Neuronal stem cell (in vitro differentiated cells): ENCODE results near the gene NXF1.
A peak's percentile ranks its signal among the peaks of the same experiment; 100 is the strongest.
"Not testable (repeated sequence)": the region's sequence is repeated elsewhere in the genome, so short reads cannot be mapped to it uniquely, and the experiment has no call there.

Source experiments
- DNase-seq: peaks from one replicate; pipeline ENCODE4 v3.0.0-alpha.2; 2013; ENCODE audit warnings: low spot score
- H2AFZ ChIP-seq: one replicate; pipeline ENCODE4 v1.6.1; 2013; ENCODE audit warnings: mild to moderate bottlenecking, low read length, inconsistent platforms
- H2AK5ac ChIP-seq: 2 replicates; pipeline ENCODE4 v1.6.1; 2013; ENCODE audit warnings: low read depth, mild to moderate bottlenecking, inconsistent platforms, low read length, moderate library complexity, mixed read lengths
- H2BK120ac ChIP-seq: 2 replicates; pipeline ENCODE4 v1.6.1; 2013; ENCODE audit warnings: low read depth, mild to moderate bottlenecking, inconsistent platforms, low read length, moderate library complexity, mixed read lengths
- H2BK12ac ChIP-seq: one replicate; pipeline ENCODE4 v1.6.1; 2013; ENCODE audit warnings: low read length, inconsistent platforms
- H2BK15ac ChIP-seq: 2 replicates; pipeline ENCODE4 v1.6.1; 2013; ENCODE audit warnings: mild to moderate bottlenecking, low read length, inconsistent platforms, mixed read lengths
- H2BK5ac ChIP-seq: one replicate; pipeline ENCODE4 v1.6.1; 2013; ENCODE audit warnings: inconsistent platforms, mild to moderate bottlenecking, low read length, moderate library complexity
- H3K14ac ChIP-seq: one replicate; pipeline ENCODE4 v1.6.1; 2013; ENCODE audit warnings: low read length, inconsistent platforms
- H3K18ac ChIP-seq: 2 replicates; pipeline ENCODE4 v1.6.1; 2013; ENCODE audit warnings: low read length, inconsistent platforms
- H3K23ac ChIP-seq: 2 replicates; pipeline ENCODE4 v1.6.1; 2013; ENCODE audit warnings: low read depth, mild to moderate bottlenecking, mixed read lengths, low read length, inconsistent platforms; ENCODE audit not compliant: poor library complexity
- H3K27ac ChIP-seq: replicated peaks from 3 replicates; pipeline ENCODE4 v1.5.1; 2013; ENCODE audit warnings: low read length, inconsistent platforms
- H3K27me3 ChIP-seq, 3 experiments: 2 replicates each; pipeline ENCODE4 v1.6.1; 2013; ENCODE audit warnings: low read length in 3 of 3, mild to moderate bottlenecking in 2 of 3, inconsistent platforms in 1 of 3, low read depth in 1 of 3, mixed read lengths in 1 of 3, moderate library complexity in 1 of 3; ENCODE audit not compliant: control insufficient read depth in 3 of 3, insufficient read depth in 3 of 3
- H3K36me3 ChIP-seq, 2 donors: replicated peaks in 1 of 2; 2 replicates each; pipeline ENCODE4 v1.6.1; 2013; ENCODE audit warnings: low read length in 2 of 2; ENCODE audit not compliant: control insufficient read depth in 2 of 2, insufficient read depth in 2 of 2
- H3K4ac ChIP-seq: 2 replicates; pipeline ENCODE4 v1.6.1; 2013; ENCODE audit warnings: inconsistent platforms, mild to moderate bottlenecking, low read length, moderate library complexity
- H3K4me1 ChIP-seq, 2 donors: 1 replicate in 1 of 2; 2 replicates in 1 of 2; pipeline ENCODE4 v1.6.1; 2013; ENCODE audit warnings: low read length in 2 of 2, low read depth in 1 of 2; ENCODE audit not compliant: control insufficient read depth in 2 of 2, insufficient read depth in 1 of 2
- H3K4me2 ChIP-seq: one replicate; pipeline ENCODE4 v1.6.1; 2013; ENCODE audit warnings: mild to moderate bottlenecking, low read length, inconsistent platforms; ENCODE audit not compliant: insufficient read depth, poor library complexity, severe bottlenecking
- H3K4me3 ChIP-seq, 2 donors: 2 replicates each; pipeline ENCODE4 v1.5.1; 2013; ENCODE audit warnings: low read length in 2 of 2, mild to moderate bottlenecking in 2 of 2, inconsistent platforms in 1 of 2, moderate library complexity in 1 of 2
- H3K79me1 ChIP-seq: one replicate; pipeline ENCODE4 v1.6.1; 2013; ENCODE audit warnings: low read depth, mild to moderate bottlenecking, inconsistent platforms, low read length, moderate library complexity
- H3K9ac ChIP-seq: one replicate; pipeline ENCODE4 v1.6.1; 2013; ENCODE audit warnings: mild to moderate bottlenecking, low read depth, low read length, inconsistent platforms; ENCODE audit not compliant: poor library complexity
- H3K9me3 ChIP-seq, 2 donors: replicated peaks in 1 of 2; 2 replicates each; pipeline versions ENCODE3 to v1.6.1; 2013; ENCODE audit warnings: low read length in 2 of 2, mild to moderate bottlenecking in 2 of 2, inconsistent platforms in 1 of 2, low read depth in 1 of 2, mixed read lengths in 1 of 2, moderate library complexity in 1 of 2; ENCODE audit not compliant: control insufficient read depth in 2 of 2, insufficient read depth in 1 of 2
- H4K8ac ChIP-seq: one replicate; pipeline ENCODE4 v1.6.1; 2013; ENCODE audit warnings: low read depth, mild to moderate bottlenecking, inconsistent platforms, low read length, moderate library complexity
- H4K91ac ChIP-seq: one replicate; pipeline ENCODE4 v1.6.1; 2013; ENCODE audit warnings: low read length, low read depth, mild to moderate bottlenecking, inconsistent platforms; ENCODE audit not compliant: poor library complexity
- WGBS, 2 donors: extraction: QIAGEN DNeasy Blood & Tissue Kit; methylation state at CpG; one replicate each; pipeline ENCODE4 v1.1.7; 2013; ENCODE audit warnings: missing lambda C conversion rate in 2 of 2, mixed read lengths in 1 of 2; ENCODE audit not compliant: insufficient read length in 2 of 2, insufficient replicate concordance in 1 of 2; ENCODE audit errors: extremely low coverage in 2 of 2; 5-methylcytosine and 5-hydroxymethylcytosine counted together

NXF1 gene

DNA sequence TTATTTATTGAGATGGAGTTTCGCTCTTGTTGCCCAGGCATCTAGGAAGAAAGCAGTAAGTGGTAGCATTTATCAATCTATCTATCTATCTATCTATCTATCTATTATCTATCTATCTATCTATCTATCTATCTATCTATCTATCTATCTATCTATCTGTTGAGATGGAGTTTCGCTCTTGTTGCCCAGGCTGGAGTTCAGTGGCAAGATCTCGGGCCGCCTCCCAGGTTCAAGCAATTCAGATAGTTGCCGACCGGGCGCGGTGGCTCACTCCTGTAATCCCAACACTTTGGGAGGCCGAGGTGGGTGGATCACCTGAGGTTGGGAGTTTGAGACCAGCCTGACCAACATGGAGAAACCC, 44.4 kb downstream of the NXF1 start:
- not testable (repeated sequence) for DNase-seq, H3K23ac ChIP-seq, H4K8ac ChIP-seq, H2AK5ac ChIP-seq, H3K27ac ChIP-seq, H2BK120ac ChIP-seq, H2BK12ac ChIP-seq, H3K14ac ChIP-seq, H3K9me3 ChIP-seq, H3K18ac ChIP-seq, H3K9ac ChIP-seq, H3K27me3 ChIP-seq, H2BK15ac ChIP-seq, H2BK5ac ChIP-seq, H4K91ac ChIP-seq, H3K4me1 ChIP-seq, H3K79me1 ChIP-seq, H3K4me2 ChIP-seq, H3K4ac ChIP-seq
- Histone ChIP-seq H3K4me3 (peak overlapping the region in 1 of 2 donors; percentile 85), H2AFZ (peak overlapping the region; percentile 69), H3K36me3 (peaks cover 9 to 29% of the 10 kb centered on the region in 2 donors)
- WGBS, 2 donors: no CpG with 5 or more reads among the region's 9 CpGs

DNA sequence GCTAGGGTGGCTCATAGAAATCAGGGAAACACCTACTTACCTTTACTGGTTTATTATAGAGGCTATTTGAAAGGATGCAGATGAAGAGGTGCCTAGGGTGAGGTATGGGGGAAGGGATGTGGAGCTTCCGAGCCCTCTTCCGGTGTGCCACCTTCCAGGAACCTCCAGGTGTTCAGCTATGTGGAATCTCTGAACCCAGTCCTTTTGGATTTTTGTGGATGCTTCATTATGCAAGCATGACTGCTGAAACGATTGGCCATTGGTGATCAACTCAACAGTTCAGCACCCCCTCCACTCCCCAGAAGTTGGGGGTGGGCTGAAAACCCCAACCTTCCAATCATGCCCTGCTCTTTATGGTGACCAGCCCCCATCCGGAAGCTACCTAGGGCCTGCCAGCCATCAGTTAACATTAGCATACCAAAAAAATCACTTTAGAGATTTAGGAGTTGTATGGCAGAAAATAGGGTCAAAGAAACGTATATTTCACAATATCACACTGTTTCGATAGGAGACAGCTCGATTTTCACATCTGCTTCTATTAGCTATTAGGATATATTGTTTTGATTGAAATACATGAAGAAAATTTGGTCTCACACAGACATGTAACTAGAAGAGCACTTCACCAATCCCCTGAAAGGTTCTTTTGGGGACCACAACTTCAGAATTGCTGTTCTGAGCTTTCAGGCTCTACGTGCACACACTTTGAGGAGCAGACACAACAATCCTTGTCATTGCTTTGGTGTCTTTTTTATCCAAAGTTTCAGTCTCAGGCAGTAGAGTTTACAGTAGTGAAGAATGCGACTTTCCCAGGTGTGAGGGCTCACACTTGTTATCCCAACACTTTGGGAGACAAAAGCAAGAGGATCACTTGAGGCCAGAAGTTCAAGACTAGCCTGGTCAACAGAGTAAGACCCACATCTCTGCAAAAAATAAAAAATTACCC, 47.1 kb downstream of the NXF1 start:
- H2AK5ac ChIP-seq: no peak overlapping the region
- no peak overlapping the region for H4K91ac ChIP-seq
- no CpG with 5 or more reads among the region's 9 CpGs for WGBS, 2 donors
- H3K4me1 ChIP-seq: peaks cover 7 to 13% of the 10 kb centered on the region in 2 donors
- H2BK12ac ChIP-seq: peak overlapping the region; percentile 31
- peaks cover 1% of the 10 kb centered on the region for H3K79me1 ChIP-seq
- H3K14ac ChIP-seq: no peak overlapping the region
- H3K18ac ChIP-seq: no peak overlapping the region
- no peaks in the 10 kb centered on the region for H3K9me3 ChIP-seq
- H3K27ac ChIP-seq: no peak overlapping the region
- no peak overlapping the region for H3K4ac ChIP-seq
- no peak overlapping the region for H3K4me3 ChIP-seq
- H3K27me3 ChIP-seq: no peaks in the 10 kb centered on the region
- H2BK15ac ChIP-seq: no peak overlapping the region
- H3K4me2 ChIP-seq: no peak overlapping the region
- no peak overlapping the region for H3K9ac ChIP-seq
- H2AFZ ChIP-seq: peak overlapping the region; percentile 71
- no peak overlapping the region for H4K8ac ChIP-seq
- H2BK5ac ChIP-seq: no peak overlapping the region
- peaks cover 3 to 11% of the 10 kb centered on the region in 2 donors for H3K36me3 ChIP-seq
- no peak overlapping the region for H3K23ac ChIP-seq
- no peak overlapping the region for H2BK120ac ChIP-seq
- DNase-seq: no peak

DNA sequence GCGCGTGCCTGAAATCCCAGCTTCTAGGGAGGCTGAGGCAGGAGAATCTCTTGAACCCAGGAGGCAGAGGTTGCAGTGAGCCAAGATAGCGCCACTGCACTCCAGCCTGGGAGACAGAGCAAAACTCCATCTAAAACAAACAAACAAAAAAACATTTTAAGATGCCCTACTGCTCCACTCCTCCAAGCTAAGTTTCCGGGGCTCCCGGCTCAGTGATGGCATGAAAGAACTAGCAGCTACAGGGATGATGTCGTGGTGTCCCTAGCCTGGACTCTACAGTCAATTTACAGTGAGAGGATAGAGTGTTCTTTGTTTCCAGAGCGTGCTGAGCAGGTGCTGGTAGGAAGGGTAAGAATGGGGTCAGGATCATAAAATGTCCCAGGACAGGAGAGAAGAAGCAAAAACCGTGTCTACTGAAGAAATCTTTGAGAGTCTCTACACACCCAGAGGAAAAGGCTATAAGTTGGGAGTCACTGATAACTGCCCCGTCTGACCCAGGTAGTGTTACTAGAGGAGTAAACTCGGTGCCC, 50.1 kb downstream of the NXF1 start:
- H3K18ac ChIP-seq: no peak overlapping the region
- peaks cover 4 to 5% of the 10 kb centered on the region in 2 donors for H3K4me1 ChIP-seq
- no peak overlapping the region for H2BK120ac ChIP-seq
- peaks cover 12 to 16% of the 10 kb centered on the region in 2 donors for H3K36me3 ChIP-seq
- H3K27ac ChIP-seq: no peak overlapping the region
- no peak overlapping the region for H2AFZ ChIP-seq
- no peak overlapping the region for H3K4me2 ChIP-seq
- no peak overlapping the region for H2BK12ac ChIP-seq
- no peak overlapping the region for H3K23ac ChIP-seq
- no peak overlapping the region for H3K4ac ChIP-seq
- H4K91ac ChIP-seq: no peak overlapping the region
- H2BK5ac ChIP-seq: no peak overlapping the region
- WGBS, 2 donors: no CpG with 5 or more reads among the region's 10 CpGs
- no peak overlapping the region for H4K8ac ChIP-seq
- no peak overlapping the region for H3K9ac ChIP-seq
- no peaks in the 10 kb centered on the region for H3K9me3 ChIP-seq
- no peak overlapping the region for H2BK15ac ChIP-seq
- peaks cover 11% of the 10 kb centered on the region for H3K79me1 ChIP-seq
- no peaks in the 10 kb centered on the region for H3K27me3 ChIP-seq
- no peak overlapping the region for H3K14ac ChIP-seq
- DNase-seq: no peak
- no peak overlapping the region for H3K4me3 ChIP-seq
- peak overlapping the region; percentile 6 for H2AK5ac ChIP-seq
